HG02870 (cell line): ENCODE data around the gene OXTR.

ENCODE experiments used
- ATAC-seq: cut with Tn5 transposase; IDR thresholded peaks from one replicate; pipeline ENCODE4 v1.9.1; 2021; ENCODE audit warnings: mild to moderate bottlenecking, moderate library complexity; ENCODE audit not compliant: unreplicated experiment

OXTR gene

GRCh38 chr3:8713901-8714759 lies 55.3 kb downstream of the OXTR start:
- ATAC-seq, result no peak

DNA sequence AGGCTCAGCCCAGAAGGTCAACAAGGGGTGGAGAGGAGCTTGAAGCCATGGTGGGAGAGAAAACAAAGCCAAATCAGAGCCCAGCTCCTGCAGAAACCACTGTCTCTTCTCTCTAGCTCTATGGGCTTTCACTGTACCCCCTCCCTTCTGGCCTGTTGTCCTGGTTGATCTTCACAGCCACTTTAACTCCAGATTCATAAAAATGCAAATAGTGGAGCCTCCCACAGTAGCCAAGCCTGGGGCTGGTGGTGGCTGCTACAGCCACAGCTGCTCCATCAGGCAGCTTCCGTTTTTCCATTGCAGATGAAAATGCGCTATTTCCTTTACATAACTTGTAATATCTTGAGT lies 56.5 kb downstream of the OXTR start:
- ATAC-seq, result no peak

- ATAC-seq, result no peak
These were observed 57.1 kb downstream of the OXTR start for GRCh38 chr3:8712045-8712907.

DNA sequence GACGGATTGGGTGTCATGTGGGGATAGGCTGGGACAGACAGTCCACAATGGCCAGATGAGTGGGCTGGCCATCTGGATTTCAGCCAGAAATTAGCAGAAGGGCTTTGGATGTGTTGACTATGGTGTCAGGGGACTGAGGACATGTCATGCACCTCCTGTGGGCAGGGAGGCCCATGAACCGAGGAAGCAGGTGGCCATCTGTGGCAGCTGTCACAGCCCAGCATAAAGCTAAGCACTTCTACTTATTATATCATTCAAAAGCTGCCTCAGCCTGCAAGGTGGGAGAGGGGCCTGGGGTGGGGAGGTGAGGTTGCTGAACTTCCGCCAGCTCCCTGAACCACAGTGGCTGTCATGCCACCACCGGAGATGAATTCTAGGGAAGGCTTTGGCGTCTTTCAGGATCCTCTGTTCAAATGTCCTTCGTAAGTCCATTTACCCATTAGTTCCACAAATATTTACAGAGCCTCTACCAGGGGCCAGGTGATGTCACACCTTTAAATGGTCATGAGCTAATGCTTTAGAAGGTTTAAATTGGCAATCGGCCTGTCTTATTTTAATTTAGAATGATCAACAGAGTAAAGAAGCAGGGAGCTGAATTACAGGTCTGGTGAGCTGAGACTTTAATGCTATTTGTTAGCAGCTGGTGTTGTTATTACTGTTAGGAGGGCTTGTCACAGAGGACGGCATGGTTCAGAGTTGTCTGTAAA lies 59.5 kb downstream of the OXTR start:
- ATAC-seq, result no peak

- no peak for ATAC-seq
These were observed 60.1 kb downstream of the OXTR start for GRCh38 chr3:8709287-8709686.

DNA sequence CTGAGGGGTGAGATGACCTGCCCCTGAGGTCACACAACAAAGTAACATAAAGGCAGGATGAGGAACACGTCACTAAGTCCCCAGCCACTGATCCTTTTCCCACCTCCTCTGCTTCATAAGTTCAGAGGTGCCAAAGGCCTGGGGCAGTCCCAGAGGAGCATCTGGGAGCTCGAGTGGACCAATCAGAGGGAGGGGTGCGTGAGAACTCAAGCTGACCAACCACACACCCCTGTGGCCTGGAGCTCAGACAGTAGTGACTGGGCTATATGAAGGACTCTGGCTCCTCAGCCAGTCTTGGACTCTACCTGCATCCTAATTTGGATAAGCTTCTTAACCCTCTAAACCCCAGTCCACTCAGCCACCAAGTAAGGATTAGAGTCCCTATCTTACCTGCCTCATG lies 63.8 kb downstream of the OXTR start:
- no peak for ATAC-seq

GRCh38 chr3:8702560-8702959 lies 66.9 kb downstream of the OXTR start:
- no peak for ATAC-seq
